Stomach smooth muscle (tissue), 2 donors: ENCODE data around the gene UGT1A4.

Experiments
- H3K27ac ChIP-seq: one replicate; pipeline ENCODE4 v1.7.0; 2013; ENCODE audit warnings: mild to moderate bottlenecking, low read length, inconsistent platforms
- H3K27me3 ChIP-seq, 2 donors: one replicate each; pipeline ENCODE4 v1.7.0; 2013; ENCODE audit warnings: low read length in 2 of 2; ENCODE audit not compliant: insufficient read depth in 2 of 2, control insufficient read depth in 1 of 2
- H3K36me3 ChIP-seq, 2 donors: one replicate each; pipeline ENCODE4 v1.7.0; 2013; ENCODE audit warnings: low read length in 2 of 2; ENCODE audit not compliant: control insufficient read depth in 2 of 2, insufficient read depth in 2 of 2
- H3K4me1 ChIP-seq: one replicate; pipeline ENCODE4 v1.7.0; 2013; ENCODE audit warnings: low read length; ENCODE audit not compliant: control insufficient read depth, insufficient read depth
- H3K4me3 ChIP-seq, 2 donors: one replicate each; pipeline ENCODE4 v1.7.0; 2013; ENCODE audit warnings: low read length in 2 of 2
- H3K9ac ChIP-seq, 2 donors: one replicate each; pipeline ENCODE4 v1.7.0; 2013; ENCODE audit warnings: low read length in 2 of 2, mild to moderate bottlenecking in 1 of 2
- H3K9me3 ChIP-seq, 2 donors: one replicate each; pipeline ENCODE4 v1.7.0; 2013; ENCODE audit warnings: low read length in 2 of 2; ENCODE audit not compliant: control insufficient read depth in 2 of 2
- donor health status: healthy.
- donor health status: Pancreatic carcinoma.

UGT1A4 gene

GRCh38 chr2:233791883-233792329 is 73.4 kb downstream of the UGT1A4 start:
- Histone ChIP-seq H3K27me3 (peaks cover 0 to 2% of the 10 kb centered on the region in 2 donors), H3K9ac (no peak overlapping the region), H3K36me3 (no peaks in the 10 kb centered on the region), H3K9me3 (no peaks in the 10 kb centered on the region), H3K4me1 (no peaks in the 10 kb centered on the region), H3K27ac (no peak overlapping the region), H3K4me3 (no peak overlapping the region)

- Histone ChIP-seq H3K4me1 (no peaks in the 10 kb centered on the region), H3K9me3 (no peaks in the 10 kb centered on the region), H3K9ac (no peak overlapping the region), H3K27me3 (peaks cover 0 to 2% of the 10 kb centered on the region in 2 donors), H3K36me3 (no peaks in the 10 kb centered on the region), H3K4me3 (no peak overlapping the region), H3K27ac (no peak overlapping the region)
These were observed 74.2 kb downstream of the UGT1A4 start for GRCh38 chr2:233792720-233793119.

- Histone ChIP-seq H3K4me3 (no peak overlapping the region), H3K4me1 (no peaks in the 10 kb centered on the region)
These were observed 75.1 kb downstream of the UGT1A4 start for GRCh38 chr2:233793465-233794127.

GRCh38 chr2:233794128-233794658 is 75.7 kb downstream of the UGT1A4 start:
- Histone ChIP-seq H3K9me3 (peaks cover 0 to 2% of the 10 kb centered on the region in 2 donors), H3K27ac (no peak overlapping the region), H3K36me3 (no peaks in the 10 kb centered on the region), H3K27me3 (peaks cover 0 to 2% of the 10 kb centered on the region in 2 donors), H3K4me3 (no peak overlapping the region), H3K4me1 (no peaks in the 10 kb centered on the region), H3K9ac (no peak overlapping the region)

More at GRCh38 chr2:233793465-233794127, 75.1 kb downstream of the UGT1A4 start:
- H3K27ac ChIP-seq = no peak overlapping the region
- H3K9ac ChIP-seq = no peak overlapping the region
- H3K36me3 ChIP-seq = no peaks in the 10 kb centered on the region
- H3K9me3 ChIP-seq = peaks cover 0 to 2% of the 10 kb centered on the region in 2 donors
- H3K27me3 ChIP-seq = peaks cover 0 to 2% of the 10 kb centered on the region in 2 donors

- Histone ChIP-seq H3K36me3 (no peaks in the 10 kb centered on the region), H3K27me3 (peaks cover 0 to 2% of the 10 kb centered on the region in 2 donors), H3K4me1 (no peaks in the 10 kb centered on the region), H3K9me3 (peaks cover 0 to 2% of the 10 kb centered on the region in 2 donors), H3K9ac (no peak overlapping the region), H3K4me3 (no peak overlapping the region), H3K27ac (no peak overlapping the region)
These were observed 77.2 kb downstream of the UGT1A4 start for GRCh38 chr2:233795735-233796171.

- no peak overlapping the region for H3K9ac ChIP-seq
- H3K27ac ChIP-seq = no peak overlapping the region
- H3K4me1 ChIP-seq = no peaks in the 10 kb centered on the region
- H3K4me3 ChIP-seq = no peak overlapping the region
- H3K36me3 ChIP-seq = no peaks in the 10 kb centered on the region
- H3K27me3 ChIP-seq = peaks cover 0 to 2% of the 10 kb centered on the region in 2 donors
- H3K9me3 ChIP-seq = peaks cover 0 to 2% of the 10 kb centered on the region in 2 donors
These were observed 77.7 kb downstream of the UGT1A4 start for GRCh38 chr2:233796254-233796653.

- no peaks in the 10 kb centered on the region for H3K36me3 ChIP-seq
- H3K27me3 ChIP-seq = no peaks in the 10 kb centered on the region
- H3K9me3 ChIP-seq = peaks cover 0 to 2% of the 10 kb centered on the region in 2 donors
- no peak overlapping the region for H3K4me3 ChIP-seq
- H3K4me1 ChIP-seq = no peaks in the 10 kb centered on the region
- no peak overlapping the region for H3K27ac ChIP-seq
- no peak overlapping the region for H3K9ac ChIP-seq
These were observed 80.0 kb downstream of the UGT1A4 start for GRCh38 chr2:233798335-233799086.

- Histone ChIP-seq H3K27ac (no peak overlapping the region), H3K4me1 (no peaks in the 10 kb centered on the region), H3K27me3 (no peaks in the 10 kb centered on the region), H3K9ac (no peak overlapping the region), H3K9me3 (peaks cover 0 to 2% of the 10 kb centered on the region in 2 donors), H3K36me3 (no peaks in the 10 kb centered on the region), H3K4me3 (no peak overlapping the region)
These were observed 80.6 kb downstream of the UGT1A4 start for GRCh38 chr2:233799087-233799665.

GRCh38 chr2:233799716-233800115 is 81.2 kb downstream of the UGT1A4 start:
- H3K9ac ChIP-seq = no peak overlapping the region
- no peak overlapping the region for H3K4me3 ChIP-seq
- H3K4me1 ChIP-seq = no peaks in the 10 kb centered on the region
- no peak overlapping the region for H3K27ac ChIP-seq
- no peaks in the 10 kb centered on the region for H3K27me3 ChIP-seq
- peaks cover 0 to 2% of the 10 kb centered on the region in 2 donors for H3K9me3 ChIP-seq
- H3K36me3 ChIP-seq = no peaks in the 10 kb centered on the region

- no peak overlapping the region for H3K27ac ChIP-seq
These were observed 81.7 kb downstream of the UGT1A4 start for GRCh38 chr2:233800208-233800607.

More at GRCh38 chr2:233800208-233800607, 81.7 kb downstream of the UGT1A4 start:
- Histone ChIP-seq H3K4me1 (no peaks in the 10 kb centered on the region), H3K4me3 (no peak overlapping the region), H3K9ac (no peak overlapping the region), H3K9me3 (peaks cover 0 to 2% of the 10 kb centered on the region in 2 donors), H3K27me3 (peaks cover 0 to 2% of the 10 kb centered on the region in 2 donors), H3K36me3 (no peaks in the 10 kb centered on the region)
